SK-N-SH treated with all-trans-retinoic acid at 6 μM for 48 hours (cell line): Measurements from ENCODE around the gene ATP8A2.

ENCODE experiments used
- ATAC-seq: fragments of 200-7000 bp; cut with Tn5 transposase; 3 replicates; pipeline ENCODE4 v1.9.1; 2020; ENCODE audit warnings: mild to moderate bottlenecking, moderate library complexity
- ARNTL ChIP-seq: fragments of 450-650 bp; formaldehyde crosslinking; IDR thresholded peaks from 2 replicates; pipeline ENCODE4 v1.5.0; 2020; ENCODE audit warnings: low read depth, mild to moderate bottlenecking, moderate library complexity, borderline replicate concordance
- BACH2 ChIP-seq: fragments of 250-450 bp; sonication (Bioruptor Pico); IDR thresholded peaks from 2 replicates; pipeline ENCODE4 v1.9.0; 2021; ENCODE audit warnings: mild to moderate bottlenecking, borderline replicate concordance
- CSDC2 ChIP-seq: fragments of 250-450 bp; sonication (Bioruptor Pico); IDR thresholded peaks from 2 replicates; pipeline ENCODE4 v1.5.0; 2020; ENCODE audit warnings: mild to moderate bottlenecking, moderate library complexity
- ESRRG ChIP-seq: fragments of 250-450 bp; sonication (Bioruptor Pico); IDR thresholded peaks from 2 replicates; pipeline ENCODE4 v1.6.1; 2021; ENCODE audit warnings: mild to moderate bottlenecking
- GLIS3 ChIP-seq: fragments of 250-450 bp; sonication (Bioruptor Pico); IDR thresholded peaks from 2 replicates; pipeline ENCODE4 v1.5.0; 2020; ENCODE audit warnings: mild to moderate bottlenecking, moderate library complexity
- ISL1 ChIP-seq: fragments of 250-450 bp; sonication (Bioruptor Pico); IDR thresholded peaks from 2 replicates; pipeline ENCODE4 v2.1.2; 2022; ENCODE audit warnings: mild to moderate bottlenecking, moderate library complexity
- OSR1 ChIP-seq: fragments of 250-450 bp; sonication (Bioruptor Pico); IDR thresholded peaks from 2 replicates; pipeline ENCODE4 v1.8.0; 2022; ENCODE audit warnings: moderate library complexity, mild to moderate bottlenecking, inconsistent platforms
- POU6F1 ChIP-seq: fragments of 250-450 bp; sonication (Bioruptor Pico); IDR thresholded peaks from 2 replicates; pipeline ENCODE4 v1.8.0; 2021; ENCODE audit warnings: low read depth, mild to moderate bottlenecking, moderate library complexity, borderline replicate concordance
- PPARA ChIP-seq: fragments of 250-450 bp; sonication (Bioruptor Pico); IDR thresholded peaks from 2 replicates; pipeline ENCODE4 v1.5.0; 2020; ENCODE audit warnings: mild to moderate bottlenecking, borderline replicate concordance
- RARB ChIP-seq: fragments of 250-450 bp; sonication (Bioruptor Pico); IDR thresholded peaks from 2 replicates; pipeline ENCODE4 v1.8.0; 2021; ENCODE audit warnings: mild to moderate bottlenecking, moderate library complexity
- SNAI2 ChIP-seq: fragments of 250-450 bp; sonication (Bioruptor Pico); IDR thresholded peaks from 2 replicates; pipeline ENCODE4 v1.5.0; 2020; ENCODE audit warnings: mild to moderate bottlenecking, moderate library complexity
- TCF4 ChIP-seq: fragments of 250-450 bp; sonication (Bioruptor Pico); IDR thresholded peaks from 2 replicates; pipeline ENCODE4 v1.8.0; 2021; ENCODE audit warnings: mild to moderate bottlenecking, moderate library complexity, borderline replicate concordance
- TOX ChIP-seq: fragments of 250-450 bp; sonication (Bioruptor Pico); IDR thresholded peaks from 2 replicates; pipeline ENCODE4 v1.8.0; 2021; ENCODE audit warnings: mild to moderate bottlenecking, moderate library complexity, borderline replicate concordance
- ZFP3 ChIP-seq: fragments of 250-450 bp; sonication (Bioruptor Pico); IDR thresholded peaks from 2 replicates; pipeline ENCODE4 v1.5.0; 2020; ENCODE audit warnings: mild to moderate bottlenecking, moderate library complexity
- ZFP30 ChIP-seq: fragments of 450-650 bp; formaldehyde crosslinking; IDR thresholded peaks from 2 replicates; pipeline ENCODE4 v1.5.0; 2022; ENCODE audit warnings: mild to moderate bottlenecking, moderate library complexity
- ZNF565 ChIP-seq: fragments of 450-650 bp; formaldehyde crosslinking; conservative IDR thresholded peaks from 2 replicates; pipeline ENCODE4 v1.5.0; 2020; ENCODE audit warnings: low read depth, mild to moderate bottlenecking, moderate library complexity
- ZNF70 ChIP-seq: fragments of 450-650 bp; formaldehyde crosslinking; IDR thresholded peaks from 2 replicates; pipeline ENCODE4 v1.5.0; 2020; ENCODE audit warnings: mild to moderate bottlenecking, moderate library complexity
- TF ChIP-seq, protein P1 (sequence below): fragments of 250-450 bp; sonication (Bioruptor Pico); IDR thresholded peaks from 2 replicates; pipeline ENCODE4 v1.8.0; 2020; ENCODE audit warnings: mild to moderate bottlenecking, moderate library complexity, borderline replicate concordance
- TF ChIP-seq, protein P2 (sequence below): fragments of 250-450 bp; sonication (Bioruptor Pico); IDR thresholded peaks from 2 replicates; pipeline ENCODE4 v1.5.1; 2021; ENCODE audit warnings: mild to moderate bottlenecking, moderate library complexity
- TF ChIP-seq, protein P3 (sequence below): fragments of 250-450 bp; sonication (Bioruptor Pico); IDR thresholded peaks from 2 replicates; pipeline ENCODE4 v1.5.0; 2020; ENCODE audit warnings: mild to moderate bottlenecking, moderate library complexity

The ATP8A2 gene

DNA sequence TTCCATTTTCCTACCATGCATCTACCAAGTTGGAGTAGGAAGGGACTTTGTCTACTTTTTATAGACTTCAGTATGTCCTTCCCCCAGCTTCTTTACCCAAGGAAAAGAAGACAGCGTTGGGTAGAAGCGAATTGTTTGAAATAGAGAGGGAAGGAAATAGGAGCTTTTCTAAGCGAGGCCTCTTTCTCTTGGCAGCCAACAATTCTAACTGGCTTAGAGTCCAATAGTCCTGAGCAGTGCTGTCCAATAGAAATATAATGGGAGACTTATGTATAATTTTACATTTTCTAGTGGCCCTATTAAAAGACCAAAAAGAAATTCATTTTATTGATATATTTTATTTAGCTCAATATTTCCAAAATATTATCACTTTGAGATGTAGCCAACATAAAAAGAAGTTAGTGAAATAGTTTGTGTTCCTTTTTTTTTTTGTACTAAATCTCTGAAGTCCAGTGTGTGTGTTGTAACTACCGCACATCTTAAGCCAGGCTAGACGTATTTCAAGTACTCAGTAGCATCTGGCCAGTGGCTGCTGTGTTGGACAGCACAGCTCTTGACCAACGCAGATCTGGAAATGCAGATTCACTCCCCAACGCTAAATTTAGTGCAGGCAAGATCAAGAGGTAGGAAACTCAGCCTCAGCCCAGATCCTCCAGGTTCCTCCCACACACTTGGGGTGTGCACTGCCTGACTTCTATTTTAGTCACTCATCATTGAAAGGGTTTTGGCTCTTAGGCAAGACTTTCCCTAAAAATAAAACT lies 500.9 kb downstream of the ATP8A2 start:
- no peak for TF ChIP-seq ZNF565 (CRISPR knock-in tag)
- TF ChIP-seq ZFP3 (CRISPR knock-in tag) = no peak
- TF ChIP-seq ZNF70 (CRISPR knock-in tag) = no peak
- TF ChIP-seq POU6F1 = no peak
- TF ChIP-seq, protein P1, sequence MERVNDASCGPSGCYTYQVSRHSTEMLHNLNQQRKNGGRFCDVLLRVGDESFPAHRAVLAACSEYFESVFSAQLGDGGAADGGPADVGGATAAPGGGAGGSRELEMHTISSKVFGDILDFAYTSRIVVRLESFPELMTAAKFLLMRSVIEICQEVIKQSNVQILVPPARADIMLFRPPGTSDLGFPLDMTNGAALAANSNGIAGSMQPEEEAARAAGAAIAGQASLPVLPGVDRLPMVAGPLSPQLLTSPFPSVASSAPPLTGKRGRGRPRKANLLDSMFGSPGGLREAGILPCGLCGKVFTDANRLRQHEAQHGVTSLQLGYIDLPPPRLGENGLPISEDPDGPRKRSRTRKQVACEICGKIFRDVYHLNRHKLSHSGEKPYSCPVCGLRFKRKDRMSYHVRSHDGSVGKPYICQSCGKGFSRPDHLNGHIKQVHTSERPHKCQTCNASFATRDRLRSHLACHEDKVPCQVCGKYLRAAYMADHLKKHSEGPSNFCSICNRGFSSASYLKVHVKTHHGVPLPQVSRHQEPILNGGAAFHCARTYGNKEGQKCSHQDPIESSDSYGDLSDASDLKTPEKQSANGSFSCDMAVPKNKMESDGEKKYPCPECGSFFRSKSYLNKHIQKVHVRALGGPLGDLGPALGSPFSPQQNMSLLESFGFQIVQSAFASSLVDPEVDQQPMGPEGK (CRISPR knock-in tag) = no peak
- TF ChIP-seq PPARA (CRISPR knock-in tag) = no peak
- TF ChIP-seq, protein P2, sequence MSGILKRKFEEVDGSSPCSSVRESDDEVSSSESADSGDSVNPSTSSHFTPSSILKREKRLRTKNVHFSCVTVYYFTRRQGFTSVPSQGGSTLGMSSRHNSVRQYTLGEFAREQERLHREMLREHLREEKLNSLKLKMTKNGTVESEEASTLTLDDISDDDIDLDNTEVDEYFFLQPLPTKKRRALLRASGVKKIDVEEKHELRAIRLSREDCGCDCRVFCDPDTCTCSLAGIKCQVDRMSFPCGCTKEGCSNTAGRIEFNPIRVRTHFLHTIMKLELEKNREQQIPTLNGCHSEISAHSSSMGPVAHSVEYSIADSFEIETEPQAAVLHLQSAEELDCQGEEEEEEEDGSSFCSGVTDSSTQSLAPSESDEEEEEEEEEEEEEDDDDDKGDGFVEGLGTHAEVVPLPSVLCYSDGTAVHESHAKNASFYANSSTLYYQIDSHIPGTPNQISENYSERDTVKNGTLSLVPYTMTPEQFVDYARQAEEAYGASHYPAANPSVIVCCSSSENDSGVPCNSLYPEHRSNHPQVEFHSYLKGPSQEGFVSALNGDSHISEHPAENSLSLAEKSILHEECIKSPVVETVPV (CRISPR knock-in tag) = no peak
- no peak for TF ChIP-seq SNAI2 (CRISPR knock-in tag)
- TF ChIP-seq, protein P3, sequence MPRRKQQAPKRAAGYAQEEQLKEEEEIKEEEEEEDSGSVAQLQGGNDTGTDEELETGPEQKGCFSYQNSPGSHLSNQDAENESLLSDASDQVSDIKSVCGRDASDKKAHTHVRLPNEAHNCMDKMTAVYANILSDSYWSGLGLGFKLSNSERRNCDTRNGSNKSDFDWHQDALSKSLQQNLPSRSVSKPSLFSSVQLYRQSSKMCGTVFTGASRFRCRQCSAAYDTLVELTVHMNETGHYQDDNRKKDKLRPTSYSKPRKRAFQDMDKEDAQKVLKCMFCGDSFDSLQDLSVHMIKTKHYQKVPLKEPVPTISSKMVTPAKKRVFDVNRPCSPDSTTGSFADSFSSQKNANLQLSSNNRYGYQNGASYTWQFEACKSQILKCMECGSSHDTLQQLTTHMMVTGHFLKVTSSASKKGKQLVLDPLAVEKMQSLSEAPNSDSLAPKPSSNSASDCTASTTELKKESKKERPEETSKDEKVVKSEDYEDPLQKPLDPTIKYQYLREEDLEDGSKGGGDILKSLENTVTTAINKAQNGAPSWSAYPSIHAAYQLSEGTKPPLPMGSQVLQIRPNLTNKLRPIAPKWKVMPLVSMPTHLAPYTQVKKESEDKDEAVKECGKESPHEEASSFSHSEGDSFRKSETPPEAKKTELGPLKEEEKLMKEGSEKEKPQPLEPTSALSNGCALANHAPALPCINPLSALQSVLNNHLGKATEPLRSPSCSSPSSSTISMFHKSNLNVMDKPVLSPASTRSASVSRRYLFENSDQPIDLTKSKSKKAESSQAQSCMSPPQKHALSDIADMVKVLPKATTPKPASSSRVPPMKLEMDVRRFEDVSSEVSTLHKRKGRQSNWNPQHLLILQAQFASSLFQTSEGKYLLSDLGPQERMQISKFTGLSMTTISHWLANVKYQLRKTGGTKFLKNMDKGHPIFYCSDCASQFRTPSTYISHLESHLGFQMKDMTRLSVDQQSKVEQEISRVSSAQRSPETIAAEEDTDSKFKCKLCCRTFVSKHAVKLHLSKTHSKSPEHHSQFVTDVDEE = no peak
- TF ChIP-seq OSR1 = no peak
- TF ChIP-seq TOX = no peak
- TF ChIP-seq ISL1 (CRISPR knock-in tag) = no peak
- TF ChIP-seq TCF4 (CRISPR knock-in tag) = no peak
- TF ChIP-seq CSDC2 (CRISPR knock-in tag) = no peak
- TF ChIP-seq GLIS3 (CRISPR knock-in tag) = no peak
- no peak for TF ChIP-seq BACH2
- TF ChIP-seq ARNTL (CRISPR knock-in tag) = no peak
- no peak for TF ChIP-seq ESRRG (CRISPR knock-in tag)
- no peak for TF ChIP-seq RARB (CRISPR knock-in tag)
- no peak for ATAC-seq

DNA sequence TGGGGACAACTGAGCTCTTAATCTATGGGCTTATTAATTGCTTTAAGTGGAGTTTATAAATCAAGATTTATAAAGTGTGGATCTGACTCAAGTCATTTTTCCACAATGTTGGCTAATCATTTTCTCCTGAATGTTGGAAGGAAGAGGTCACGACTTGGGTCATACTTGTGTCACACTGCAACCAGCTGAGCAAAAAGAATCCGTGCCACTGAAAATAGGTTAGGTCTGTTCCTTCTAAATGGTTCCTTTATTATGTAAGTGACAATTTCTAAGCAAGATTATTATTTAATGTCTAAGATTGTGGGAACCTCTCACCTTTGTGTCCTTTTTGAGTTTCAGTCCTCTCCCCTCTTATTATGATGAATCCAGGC lies 501.5 kb downstream of the ATP8A2 start:
- TF ChIP-seq BACH2 = no peak
- TF ChIP-seq ZNF70 (CRISPR knock-in tag) = no peak
- no peak for TF ChIP-seq ISL1 (CRISPR knock-in tag)
- TF ChIP-seq, protein P2 (CRISPR knock-in tag) = no peak
- TF ChIP-seq ESRRG (CRISPR knock-in tag) = no peak
- TF ChIP-seq SNAI2 (CRISPR knock-in tag) = no peak
- TF ChIP-seq RARB (CRISPR knock-in tag) = no peak
- TF ChIP-seq ZFP30 (CRISPR knock-in tag) = no peak
- no peak for TF ChIP-seq POU6F1
- no peak for TF ChIP-seq TCF4 (CRISPR knock-in tag)
- no peak for TF ChIP-seq PPARA (CRISPR knock-in tag)
- TF ChIP-seq, all 23 proteins: peak for 0
- ATAC-seq = no peak
